AG09319 (cell line): Measurements from ENCODE around the gene IFI27.

Experiments
- DNase-seq: peaks from one replicate; pipeline ENCODE4 v3.0.0-alpha.2; 2010; ENCODE audit warnings: low read depth; ENCODE audit errors: extremely low read depth
- TF ChIP-seq, protein P1 (sequence below): IDR thresholded peaks from 2 replicates; pipeline ENCODE4 v1.5.1; 2011; ENCODE audit warnings: low read depth, mild to moderate bottlenecking, inconsistent platforms, low read length, moderate library complexity

Gene IFI27

DNA sequence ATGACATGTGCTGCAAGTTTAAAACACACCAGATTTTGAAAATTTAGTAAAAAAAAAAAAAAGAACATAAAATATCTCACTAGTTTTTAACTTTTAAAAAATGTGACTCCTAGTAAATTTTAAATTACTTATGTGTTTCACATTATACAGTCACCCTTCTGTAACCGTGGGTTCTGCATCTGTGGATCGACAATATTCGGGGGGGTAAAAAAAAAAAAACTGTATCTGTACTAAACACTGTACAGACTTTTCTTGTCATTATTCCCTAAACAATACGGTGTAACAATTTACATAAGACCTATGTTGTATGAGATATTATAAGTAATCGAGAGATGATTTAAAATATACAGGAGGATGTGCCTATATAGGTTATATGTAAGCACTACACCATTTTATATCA is 32.7 kb upstream of the IFI27 start:
- TF ChIP-seq, protein P1, sequence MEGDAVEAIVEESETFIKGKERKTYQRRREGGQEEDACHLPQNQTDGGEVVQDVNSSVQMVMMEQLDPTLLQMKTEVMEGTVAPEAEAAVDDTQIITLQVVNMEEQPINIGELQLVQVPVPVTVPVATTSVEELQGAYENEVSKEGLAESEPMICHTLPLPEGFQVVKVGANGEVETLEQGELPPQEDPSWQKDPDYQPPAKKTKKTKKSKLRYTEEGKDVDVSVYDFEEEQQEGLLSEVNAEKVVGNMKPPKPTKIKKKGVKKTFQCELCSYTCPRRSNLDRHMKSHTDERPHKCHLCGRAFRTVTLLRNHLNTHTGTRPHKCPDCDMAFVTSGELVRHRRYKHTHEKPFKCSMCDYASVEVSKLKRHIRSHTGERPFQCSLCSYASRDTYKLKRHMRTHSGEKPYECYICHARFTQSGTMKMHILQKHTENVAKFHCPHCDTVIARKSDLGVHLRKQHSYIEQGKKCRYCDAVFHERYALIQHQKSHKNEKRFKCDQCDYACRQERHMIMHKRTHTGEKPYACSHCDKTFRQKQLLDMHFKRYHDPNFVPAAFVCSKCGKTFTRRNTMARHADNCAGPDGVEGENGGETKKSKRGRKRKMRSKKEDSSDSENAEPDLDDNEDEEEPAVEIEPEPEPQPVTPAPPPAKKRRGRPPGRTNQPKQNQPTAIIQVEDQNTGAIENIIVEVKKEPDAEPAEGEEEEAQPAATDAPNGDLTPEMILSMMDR = no peak
- DNase-seq = no peak

DNA sequence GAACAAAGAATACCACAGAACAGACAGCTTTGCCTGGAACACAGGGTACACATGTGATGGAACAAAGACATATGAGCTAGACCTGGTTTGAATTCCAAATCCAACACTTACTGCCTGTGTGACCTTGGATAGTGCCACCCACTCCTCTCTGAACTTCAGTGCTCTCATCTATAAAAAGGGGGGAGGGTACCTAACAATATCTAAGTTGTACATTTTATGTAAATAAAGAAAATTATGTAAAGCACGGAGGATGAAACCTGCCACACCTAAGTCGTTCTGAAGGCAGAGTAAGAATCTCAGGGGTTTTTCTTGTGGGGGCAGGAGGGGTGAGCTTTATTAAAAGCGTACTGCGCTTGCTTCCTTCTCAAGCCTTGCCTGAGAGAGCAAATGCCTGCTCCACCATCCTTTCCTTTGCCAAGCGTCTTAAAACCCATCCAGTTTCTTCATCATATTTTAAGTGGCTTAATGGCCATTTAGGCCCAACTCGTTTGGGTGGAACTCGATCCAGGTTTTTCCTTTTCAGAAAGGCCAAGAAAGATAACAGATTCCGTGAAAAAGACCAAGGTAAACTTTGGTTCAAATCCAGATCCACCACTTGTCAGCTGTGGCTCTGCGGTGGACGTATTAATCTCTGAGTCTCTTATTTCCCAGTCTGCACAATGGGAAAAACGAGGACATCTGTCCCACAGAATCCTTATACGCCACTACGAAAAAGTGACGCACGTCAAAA is 30.5 kb upstream of the IFI27 start:
- TF ChIP-seq, protein P1 = no peak
- DNase-seq = no peak

DNA sequence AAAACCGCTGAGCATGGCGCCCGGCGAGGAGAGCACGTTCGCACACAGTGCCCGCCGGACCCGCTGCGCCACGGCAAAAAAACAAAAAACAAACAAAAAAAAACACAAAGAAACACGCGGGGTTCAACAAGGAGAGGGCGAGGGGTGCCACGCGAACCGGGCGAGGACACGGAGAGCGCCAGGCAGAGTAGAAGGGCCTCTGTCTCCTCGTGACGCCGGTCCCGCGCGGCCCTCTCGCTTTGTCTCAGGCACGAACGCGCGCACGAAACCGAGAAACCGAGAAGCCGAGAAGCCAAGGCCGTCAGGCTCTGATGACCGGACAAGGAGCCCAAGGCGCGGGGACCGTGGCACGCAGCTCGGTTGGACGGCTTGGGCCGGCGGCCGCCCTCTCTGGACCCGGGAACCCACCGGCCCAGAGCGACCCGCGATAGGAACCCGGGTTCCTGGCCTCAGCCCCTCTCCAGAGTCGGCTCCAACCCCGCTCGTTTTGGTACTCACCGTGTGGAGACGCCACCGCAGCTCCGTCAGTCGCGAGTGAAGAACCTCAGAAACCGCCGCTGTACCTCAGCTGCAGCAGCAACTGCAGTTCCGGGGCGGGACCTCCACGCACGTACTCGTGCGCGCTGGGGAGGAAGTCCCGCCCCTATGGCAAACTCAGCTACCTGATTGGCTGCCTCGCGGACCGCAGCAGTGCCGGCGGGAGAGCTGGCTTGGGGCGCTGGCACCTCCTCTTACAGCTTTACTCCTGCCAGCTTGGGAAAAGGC is 29.7 kb upstream of the IFI27 start, which contains the start of the genes DDX24 and IFI27L1:
TSS of gene DDX24 (minus strand) at position 582 of the 765 bp plus-strand sequence. CDS start 1,460 bp downstream, outside the sequence.
TSS of gene IFI27L1 (plus strand) at position 690 of the 765 bp plus-strand sequence. CDS start 15,628 bp downstream, outside the sequence.
- TF ChIP-seq, protein P1 = no peak
- DNase-seq = peak; percentile 85

DNA sequence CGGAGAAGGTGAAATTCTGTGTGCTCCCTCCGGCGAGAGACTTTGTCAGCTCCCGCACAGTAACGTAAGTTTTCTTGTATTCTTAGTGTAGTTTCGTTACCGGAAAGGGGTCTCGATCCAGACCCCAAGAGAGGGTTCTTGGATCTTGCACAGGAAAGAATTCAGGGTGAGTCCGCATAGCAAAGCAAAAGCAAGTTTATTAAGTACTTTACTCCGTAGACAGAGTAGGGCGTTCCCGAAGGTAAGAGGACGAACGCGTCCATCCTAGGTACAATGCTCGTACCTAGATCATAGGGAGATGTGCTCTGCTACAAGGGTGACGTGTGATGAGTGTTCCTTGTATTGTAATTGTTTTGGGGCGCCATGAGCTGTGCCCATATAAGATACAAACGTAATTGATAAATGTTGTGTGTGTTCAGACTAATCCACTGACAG is 29.1 kb upstream of the IFI27 start:
- TF ChIP-seq, protein P1 = no peak
- no peak for DNase-seq

DNA sequence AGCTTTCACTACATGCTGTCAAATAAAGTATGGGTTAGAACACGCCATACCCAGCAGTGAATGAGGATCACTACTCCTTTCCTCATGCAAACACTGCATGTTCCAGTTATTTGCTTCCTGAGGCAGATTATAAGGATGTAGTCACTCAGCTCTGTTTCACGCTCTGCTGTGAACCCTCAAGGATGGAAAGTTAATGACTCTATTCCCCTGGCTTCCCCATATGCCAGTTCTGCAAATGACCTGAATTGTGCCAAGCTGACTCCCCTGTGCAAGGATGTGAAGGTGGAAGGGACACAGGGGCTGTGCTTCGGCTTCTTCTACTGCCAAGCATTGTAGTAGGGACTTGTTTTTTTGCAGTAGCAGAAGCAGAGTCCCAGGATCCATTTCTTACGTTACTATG is 22.6 kb upstream of the IFI27 start:
- TF ChIP-seq, protein P1 = no peak
- DNase-seq = no peak

DNA sequence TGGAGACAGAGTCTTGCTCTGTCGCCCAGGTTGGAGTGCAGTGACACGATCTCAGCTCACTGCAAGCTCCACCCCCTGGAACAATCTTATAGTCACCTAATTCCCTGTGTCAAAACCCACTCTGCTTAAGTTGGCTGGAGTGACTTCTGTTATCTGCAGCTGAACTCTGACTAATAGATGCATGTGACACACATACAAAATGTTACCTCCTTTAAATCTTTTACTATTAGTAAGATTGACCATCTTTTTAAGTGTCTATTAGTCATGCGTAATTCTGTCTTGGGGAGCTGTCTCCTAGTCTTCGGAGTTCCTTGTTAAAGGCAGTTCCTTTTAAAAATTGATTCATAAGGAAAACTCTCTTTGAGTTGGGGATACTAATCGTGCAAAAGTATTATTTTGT is 22.0 kb upstream of the IFI27 start:
- no peak for DNase-seq

More for the DNA sequence above, 22.0 kb upstream of the IFI27 start:
- TF ChIP-seq, protein P1 = no peak
